ENCODE measurements around the gene CENPC. TPM values are rescaled to one million over a fixed set of nuclear protein-coding genes. Genes with fewer than 3 reads are reported as not detected.

Gene CENPC
- total and polyA plus RNA-seq, 2 donors (not counting 3 experiments of a cell fraction or from before 2014, with no cell fraction given) = 3.6 to 26.4 TPM

GRCh38 chr4:67558493-67558892 is 13.2 kb upstream of the CENPC start, which contains the start of gene STAP1:
TSS of gene STAP1 (plus strand) at chr4:67558727. CDS start at chr4:67558810, 83 bp downstream.
- H3K27me3 ChIP-seq (ENCODE audit: control insufficient read depth in 2 of 2, insufficient read depth in 2 of 2, low read length in 2 of 2) = no peaks in the 10 kb centered on the region

More at GRCh38 chr4:67558493-67558892, 13.2 kb upstream of the CENPC start, which contains the start of gene STAP1:
- ChIA-PET POLR2A (interaction anchor here (0.7 kb wide), 1 partner anchor 22 kb away, joined by 8 read pairs; no protein-coding TSS in a partner anchor), CTCF (no interaction called here)
- no peak for DNase-seq (ENCODE audit: low read depth, low spot score)
- Histone ChIP-seq H3K4me2 (ENCODE audit: insufficient read depth, low read length) (no peak within 1 kb of the TSS), H4K20me1 (replicated peaks; ENCODE audit: control insufficient read depth, extremely low read depth, insufficient read depth, low read length) (no peaks in the 10 kb centered on the region), H3K9me1 (replicated peaks; ENCODE audit: control insufficient read depth, extremely low read depth, insufficient read depth, low read length) (no peaks in the 10 kb centered on the region), H2AFZ (ENCODE audit: low read depth, low read length) (no peak within 1 kb of the TSS), H3K9me3 (replicated peaks; ENCODE audit: control insufficient read depth, insufficient read depth, low read length) (no peaks in the 10 kb centered on the region), H3K27ac (ENCODE audit: insufficient read depth, low read depth, low read length) (no peak within 1 kb of the TSS), H3K4me1 (ENCODE audit: control insufficient read depth, extremely low read depth, insufficient read depth, low read length) (peaks cover 9% of the 10 kb centered on the region), H3K9ac (replicated peaks; ENCODE audit: extremely low read depth, insufficient read depth, low read length) (no peak within 1 kb of the TSS), H3K79me2 (ENCODE audit: control insufficient read depth, insufficient read depth, low read length) (no peaks in the 10 kb centered on the region), H3K36me3 (ENCODE audit: control insufficient read depth in 2 of 2, extremely low read depth in 1 of 2, insufficient read depth in 2 of 2, low read length in 2 of 2) (no peaks in the 10 kb centered on the region), H3K4me3 (replicated peaks in 1 of 3; ENCODE audit: insufficient read depth in 1 of 3, low read depth in 1 of 3, low read length in 3 of 3) (no peak within 1 kb of the TSS)
- dilution Hi-C loops (cut with MboI; ENCODE audit: extremely low pct_ligation_motif_present, low sequenced_read_pairs) = no loop called here
- intact Hi-C loops (cut with micrococcal nuclease) = no loop called here
- TF ChIP-seq JUN (IDR thresholded peaks at IDR 0.05; ENCODE audit: borderline replicate concordance, insufficient read depth, insufficient read length, low read depth) (no peak), MAX (IDR thresholded peaks at IDR 0.05; ENCODE audit: insufficient read depth, insufficient read length) (no peak), EZH2 (IDR thresholded peaks at IDR 0.05; ENCODE audit: borderline replicate concordance, low read depth, low read length, severe bottlenecking) (no peak), GATA2 (IDR thresholded peaks at IDR 0.05; ENCODE audit: insufficient read depth, insufficient read length, low read depth, low read length) (no peak), POLR2AphosphoS5 (IDR thresholded peaks at IDR 0.05; ENCODE audit: insufficient read depth, low read depth, low read length) (no peak), CTCF (IDR thresholded peaks at IDR 0.05; ENCODE audit: extremely low read depth in 1 of 2, insufficient read depth in 1 of 2, low read depth in 1 of 2, low read length in 2 of 2) (no peak), FOS (IDR thresholded peaks at IDR 0.05; ENCODE audit: borderline replicate concordance, insufficient read depth, low read length) (no peak), POLR2A (IDR thresholded peaks at IDR 0.05; ENCODE audit: low read depth, low read length) (no peak), MYC (IDR thresholded peaks at IDR 0.05; ENCODE audit: low read depth, low read length) (no peak)
- BruUV-seq (replicated peaks) = no TSS peak
- FAIRE-seq = no peak
